GM12878 (cell line): ENCODE results near the gene DAAM2. TPM values are rescaled to one million over a fixed set of nuclear protein-coding genes. Genes with fewer than 3 reads are reported as not detected.

Experiments
- ATAC-seq: fragments of 200-7000 bp; cut with Tn5 transposase; 3 replicates; pipeline ENCODE4 v1.9.1; 2020; ENCODE audit warnings: mild to moderate bottlenecking, moderate library complexity
- BruUV-seq: library from RNA; stranded (reverse); fragments of 400-500 nt; replicated peaks from 2 replicates; lab custom pipeline; 2021; lab: Mats Ljungman, UMichigan
- CTCF ChIA-PET: fragments of 300-600 bp; sonication (Branson Sonifier 250); formaldehyde crosslinking; extraction: SDS; loops from one replicate; lab custom pipeline; 2021; ENCODE audit warnings: inconsistent platforms; lab: Yijun Ruan, JAX
- POLR2A ChIA-PET: fragments of 350-600 bp; formaldehyde crosslinking; extraction: SDS; loops from one replicate; lab custom pipeline; 2021; ENCODE audit warnings: inconsistent platforms; lab: Charles Lee
- RAD21 ChIA-PET: fragments of 300-600 bp; sonication (Branson Sonifier 250); formaldehyde crosslinking; loops from one replicate; lab custom pipeline; 2023; ENCODE audit warnings: antibody characterized with exemption; ENCODE audit not compliant: unreplicated experiment; lab: Charles Lee
- SMC1A ChIA-PET: fragments of 300-600 bp; sonication (Branson Sonifier 250); formaldehyde crosslinking; loops from one replicate; lab custom pipeline; 2023; ENCODE audit not compliant: unreplicated experiment, uncharacterized antibody; lab: Charles Lee
- DNase-seq: peaks from one replicate; pipeline ENCODE4 v3.0.0-alpha.2; 2011; ENCODE audit warnings: low read depth, low spot score
- FAIRE-seq: peaks from 3 replicates; lab custom pipeline; 2011; peaks lifted over from hg19 to GRCh38; lab: Jason Lieb, UNC
- H2AFZ ChIP-seq: 2 replicates; pipeline ENCODE4 v1.6.0; 2011; ENCODE audit warnings: low read depth, low read length, control low read depth; ENCODE audit not compliant: control insufficient read depth
- H3K27ac ChIP-seq: 2 replicates; pipeline ENCODE4 v1.5.1; 2011; ENCODE audit warnings: control low read depth; ENCODE audit not compliant: control insufficient read depth, insufficient read depth
- H3K27me3 ChIP-seq, 2 experiments: replicated peaks in 1 of 2; 2 replicates each; pipeline versions ENCODE4 v1.6.0 to v1.6.1; 2011; ENCODE audit warnings: low read length in 1 of 2; ENCODE audit not compliant: control insufficient read depth in 2 of 2, insufficient read depth in 2 of 2
- H3K36me3 ChIP-seq, 2 experiments: 2 replicates each; pipeline ENCODE4 v1.5.1; 2011; ENCODE audit warnings: low read length in 1 of 2; ENCODE audit not compliant: control insufficient read depth in 2 of 2, insufficient read depth in 2 of 2
- H3K4me1 ChIP-seq: 2 replicates; pipeline ENCODE4 v1.6.1; 2011; ENCODE audit warnings: mild to moderate bottlenecking, low read length, moderate library complexity, mixed read lengths; ENCODE audit not compliant: control insufficient read depth, insufficient read depth
- H3K4me2 ChIP-seq: 2 replicates; pipeline ENCODE4 v1.6.0; 2011; ENCODE audit warnings: control low read depth; ENCODE audit not compliant: control insufficient read depth, insufficient read depth
- H3K4me3 ChIP-seq: fragments of 200-600 bp; sonication (generic); 2 replicates; pipeline ENCODE4 v1.5.1; 2016
- H3K79me2 ChIP-seq: 2 replicates; pipeline ENCODE4 v1.6.0; 2011; ENCODE audit warnings: low read length; ENCODE audit not compliant: control insufficient read depth, insufficient read depth
- H3K9ac ChIP-seq: 2 replicates; pipeline ENCODE4 v1.8.0; 2011; ENCODE audit warnings: low read length, control low read depth, mixed read lengths; ENCODE audit not compliant: control insufficient read depth, insufficient read depth
- H3K9me3 ChIP-seq: replicated peaks from 3 replicates; pipeline ENCODE4 v1.5.1; 2011; ENCODE audit warnings: mild to moderate bottlenecking, low read length; ENCODE audit not compliant: control insufficient read depth, insufficient read depth
- H4K20me1 ChIP-seq: 2 replicates; pipeline ENCODE4 v1.6.0; 2011; ENCODE audit not compliant: control insufficient read depth, insufficient read depth
- CHD4 ChIP-seq: fragments of 200-600 bp; sonication (generic); IDR thresholded peaks from 2 replicates; pipeline ENCODE4 v1.6.1; 2016; ENCODE audit warnings: mild to moderate bottlenecking
- EGR1 ChIP-seq, 2 experiments: IDR thresholded peaks; 1 replicate in 1 of 2; 2 replicates in 1 of 2; pipeline ENCODE4 v1.6.1; 2011 to 2012; ENCODE audit warnings: low read depth in 2 of 2, low read length in 2 of 2, borderline replicate concordance in 1 of 2, mild to moderate bottlenecking in 1 of 2, moderate library complexity in 1 of 2
- EZH2 ChIP-seq: IDR thresholded peaks from 2 replicates; pipeline ENCODE4 v1.6.1; 2012; ENCODE audit warnings: low read depth, mild to moderate bottlenecking, control low read depth, inconsistent platforms, low read length, borderline replicate concordance; ENCODE audit not compliant: control insufficient read depth
- NFYA ChIP-seq: IDR thresholded peaks from 2 replicates; pipeline ENCODE4 v1.6.1; 2011; ENCODE audit warnings: low read depth, mild to moderate bottlenecking, low read length, improper control_type of control experiment, borderline replicate concordance
- RELA ChIP-seq: fragments of 450-650 bp; IDR thresholded peaks from 2 replicates; pipeline ENCODE4 v1.8.0; 2014; ENCODE audit warnings: borderline replicate concordance; ENCODE audit not compliant: partially characterized antibody
- TCF12 ChIP-seq: IDR thresholded peaks from 2 replicates; pipeline ENCODE4 v1.6.1; 2011; ENCODE audit warnings: low read depth, mild to moderate bottlenecking, low read length
- WGBS: methylation state at CpG from one replicate; pipeline ENCODE4 v1.1.6; 2016; ENCODE audit warnings: low lambda C conversion rate; ENCODE audit not compliant: insufficient replicate concordance, insufficient coverage; ENCODE audit errors: missing lambda C conversion rate; 5-methylcytosine and 5-hydroxymethylcytosine counted together
- in situ Hi-C: fragments of 300-500 bp; cut with MboI; formaldehyde crosslinking; loops from 9 replicates; pipeline ENCODE4 v1.14.3; 2018; ENCODE audit warnings: mixed read lengths
- intact Hi-C: fragments of 100-400 bp; cut with micrococcal nuclease; formaldehyde crosslinking; loops from one replicate; pipeline ENCODE4 v1.14.2; 2022; ENCODE audit not compliant: unreplicated experiment
- polyA plus RNA-seq, 11 experiments: library from polyadenylated mRNA; depleted of rRNA in 4 of 11; unstranded in 6 of 11; stranded (reverse) in 5 of 11; fragments of >200 nt; fragmentation: Nextera tagmentation in 4 of 11; fragmentation: Illumina TruSeq in 1 of 11; extraction: Ambion mirVana in 4 of 11; extraction: Trizol in 1 of 11; gene quantifications; 1 replicate in 1 of 11; 2 replicates in 10 of 11; pipeline versions ENCODE4 v1.2.1 to v1.2.3, GENCODE V29; 2011 to 2016; ENCODE audit warnings: inconsistent platforms in 2 of 11, missing spikeins in 2 of 11, low read depth in 1 of 11
- total RNA-seq, 4 experiments: library from RNA; depleted of rRNA in 3 of 4; stranded (reverse); fragments of >200 nt in 3 of 4; fragmentation: Illumina TruSeq in 1 of 4; extraction: Trizol in 1 of 4; gene quantifications; 2 replicates each; pipeline versions ENCODE4 v1.2.1 to v1.2.3, GENCODE V29; 2013 to 2021
- TF ChIP-seq, protein P1 (sequence below): fragments of 450-650 bp; formaldehyde crosslinking; IDR thresholded peaks from 2 replicates; pipeline ENCODE4 v1.4.0; 2022; ENCODE audit warnings: mild to moderate bottlenecking, moderate library complexity
- TF ChIP-seq, protein P2 (sequence below): fragments of 450-650 bp; IDR thresholded peaks from 2 replicates; pipeline ENCODE4 v1.6.1; 2016; ENCODE audit warnings: mild to moderate bottlenecking

DAAM2 gene
- total and polyA plus RNA-seq, 10 of the 15 experiments (the other 5 are each of a cell fraction or from before 2014, with no cell fraction given): 0.05 to 0.22 TPM; not detected in 8

DNA sequence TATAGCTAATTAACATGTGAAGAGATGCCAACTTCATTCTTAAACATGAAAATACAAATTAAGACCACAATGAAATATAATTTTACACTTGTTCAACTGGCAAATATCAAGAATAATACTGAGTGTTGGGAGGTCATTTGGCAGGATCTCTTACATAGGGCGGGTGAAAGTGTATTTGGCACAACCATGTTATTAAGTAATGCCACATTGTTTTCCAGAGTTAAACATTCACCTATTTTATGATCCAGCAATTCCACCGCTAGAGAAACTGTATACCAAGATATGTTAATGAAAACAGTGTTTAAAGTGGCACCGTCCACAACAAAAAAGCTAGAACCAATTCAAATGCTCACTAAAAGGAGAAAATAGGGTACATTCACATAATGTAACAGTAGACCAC, 128.0 kb downstream of the DAAM2 start (continued):
- TF ChIP-seq EGR1 (IDR thresholded peaks at IDR 0.05; ENCODE audit: borderline replicate concordance in 1 of 2, low read depth in 2 of 2, low read length in 2 of 2) (no peak), TCF12 (no peak)
- TF ChIP-seq, protein P1, sequence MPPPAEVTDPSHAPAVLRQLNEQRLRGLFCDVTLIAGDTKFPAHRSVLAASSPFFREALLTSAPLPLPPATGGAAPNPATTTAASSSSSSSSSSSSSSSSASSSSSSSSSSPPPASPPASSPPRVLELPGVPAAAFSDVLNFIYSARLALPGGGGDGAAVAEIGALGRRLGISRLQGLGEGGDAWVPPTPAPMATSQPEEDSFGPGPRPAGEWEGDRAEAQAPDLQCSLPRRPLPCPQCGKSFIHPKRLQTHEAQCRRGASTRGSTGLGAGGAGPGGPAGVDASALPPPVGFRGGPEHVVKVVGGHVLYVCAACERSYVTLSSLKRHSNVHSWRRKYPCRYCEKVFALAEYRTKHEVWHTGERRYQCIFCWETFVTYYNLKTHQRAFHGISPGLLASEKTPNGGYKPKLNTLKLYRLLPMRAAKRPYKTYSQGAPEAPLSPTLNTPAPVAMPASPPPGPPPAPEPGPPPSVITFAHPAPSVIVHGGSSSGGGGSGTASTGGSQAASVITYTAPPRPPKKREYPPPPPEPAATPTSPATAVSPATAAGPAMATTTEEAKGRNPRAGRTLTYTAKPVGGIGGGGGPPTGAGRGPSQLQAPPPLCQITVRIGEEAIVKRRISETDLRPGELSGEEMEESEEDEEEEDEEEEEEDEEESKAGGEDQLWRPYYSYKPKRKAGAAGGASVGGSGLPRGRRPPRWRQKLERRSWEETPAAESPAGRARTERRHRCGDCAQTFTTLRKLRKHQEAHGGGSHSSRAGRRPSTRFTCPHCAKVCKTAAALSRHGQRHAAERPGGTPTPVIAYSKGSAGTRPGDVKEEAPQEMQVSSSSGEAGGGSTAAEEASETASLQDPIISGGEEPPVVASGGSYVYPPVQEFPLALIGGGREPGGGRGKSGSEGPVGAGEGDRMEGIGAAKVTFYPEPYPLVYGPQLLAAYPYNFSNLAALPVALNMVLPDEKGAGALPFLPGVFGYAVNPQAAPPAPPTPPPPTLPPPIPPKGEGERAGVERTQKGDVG (CRISPR knock-in tag): no peak
- TF ChIP-seq, protein P2, sequence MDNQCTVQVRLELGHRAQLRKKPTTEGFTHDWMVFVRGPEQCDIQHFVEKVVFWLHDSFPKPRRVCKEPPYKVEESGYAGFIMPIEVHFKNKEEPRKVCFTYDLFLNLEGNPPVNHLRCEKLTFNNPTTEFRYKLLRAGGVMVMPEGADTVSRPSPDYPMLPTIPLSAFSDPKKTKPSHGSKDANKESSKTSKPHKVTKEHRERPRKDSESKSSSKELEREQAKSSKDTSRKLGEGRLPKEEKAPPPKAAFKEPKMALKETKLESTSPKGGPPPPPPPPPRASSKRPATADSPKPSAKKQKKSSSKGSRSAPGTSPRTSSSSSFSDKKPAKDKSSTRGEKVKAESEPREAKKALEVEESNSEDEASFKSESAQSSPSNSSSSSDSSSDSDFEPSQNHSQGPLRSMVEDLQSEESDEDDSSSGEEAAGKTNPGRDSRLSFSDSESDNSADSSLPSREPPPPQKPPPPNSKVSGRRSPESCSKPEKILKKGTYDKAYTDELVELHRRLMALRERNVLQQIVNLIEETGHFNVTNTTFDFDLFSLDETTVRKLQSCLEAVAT: no peak

DNA sequence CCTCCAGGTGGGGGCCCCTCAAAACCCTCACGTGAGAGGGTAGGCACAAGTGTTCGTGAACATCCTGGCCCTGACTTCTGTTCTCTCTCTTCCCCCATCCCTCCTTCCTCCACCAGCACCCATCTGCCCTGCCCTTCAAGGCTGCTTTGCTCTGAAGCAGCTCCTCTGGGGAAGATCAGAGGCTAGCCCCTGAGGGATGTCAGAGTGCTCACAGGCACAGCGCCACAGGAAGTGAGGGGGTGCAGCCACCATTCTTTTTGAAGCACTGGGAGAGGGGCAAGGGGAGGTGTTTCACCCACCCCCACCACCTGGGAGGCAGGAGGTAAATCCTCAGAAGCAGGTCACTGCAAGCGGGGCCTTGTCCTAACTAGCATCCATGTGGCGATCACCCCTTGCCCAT, 130.6 kb downstream of the DAAM2 start:
- RAD21 ChIA-PET: no interaction called here
- H3K27me3 ChIP-seq: no peaks in the 10 kb centered on the region
- TF ChIP-seq CHD4 (no peak), EZH2 (no peak), RELA (no peak), NFYA (no peak)
- ATAC-seq: no peak
- CTCF ChIA-PET: interaction anchor here (1.2 kb wide), 1 partner anchor 57 kb away, joined by 7 read pairs; no protein-coding TSS in a partner anchor
- intact Hi-C loops: no loop called here
- no peak overlapping the region for H3K9ac ChIP-seq
- no peaks in the 10 kb centered on the region for H4K20me1 ChIP-seq
- no peak overlapping the region for H3K27ac ChIP-seq
- H3K4me2 ChIP-seq: no peak overlapping the region
- no peak overlapping the region for H2AFZ ChIP-seq
- 32% methylated on average over 5 of the region's 5 CpGs for WGBS
- POLR2A ChIA-PET: no interaction called here
- in situ Hi-C loops: no loop called here
- BruUV-seq: no TSS peak
- no peak for DNase-seq
- H3K9me3 ChIP-seq: no peaks in the 10 kb centered on the region
- H3K36me3 ChIP-seq: no peaks in the 10 kb centered on the region
- H3K4me1 ChIP-seq: no peaks in the 10 kb centered on the region
- no peak for FAIRE-seq
- SMC1A ChIA-PET: interaction anchor here (1.2 to 1.7 kb wide), 2 partner anchors 11 to 13 kb away, joined by 3 to 4 read pairs; no protein-coding TSS in a partner anchor
- no peaks in the 10 kb centered on the region for H3K79me2 ChIP-seq
- no peak overlapping the region for H3K4me3 ChIP-seq
